Esophagus muscularis mucosa (tissue), 4 donors: ENCODE results near the gene RNF213.

Source experiments
- CTCF ChIP-seq, 3 experiments: fragments of 200-600 bp in 2 of 3; fragments of 450-650 bp in 1 of 3; sonication (generic) in 2 of 3; IDR thresholded peaks; one replicate each; pipeline ENCODE4 v1.5.1; 2017 to 2019; ENCODE audit warnings: antibody characterized with exemption in 3 of 3, mild to moderate bottlenecking in 2 of 3, moderate library complexity in 1 of 3
- EP300 ChIP-seq: sonication (generic); formaldehyde crosslinking; IDR thresholded peaks from one replicate; pipeline ENCODE4 v1.6.1; 2017; ENCODE audit warnings: antibody characterized with exemption
- POLR2A ChIP-seq: fragments of 450-650 bp; IDR thresholded peaks from one replicate; pipeline ENCODE4 v1.6.1; 2017; ENCODE audit warnings: antibody characterized with exemption, moderate library complexity, mild to moderate bottlenecking, low read depth
- POLR2AphosphoS5 ChIP-seq, 2 donors: sonication (generic); formaldehyde crosslinking; IDR thresholded peaks; one replicate each; pipeline ENCODE4 v1.6.1; 2017; ENCODE audit warnings: antibody characterized with exemption in 2 of 2

- TF ChIP-seq CTCF (IDR thresholded peaks at IDR 0.05) (no peak), POLR2AphosphoS5 (IDR thresholded peaks at IDR 0.05) (no peak), POLR2A (no peak), EP300 (no peak)
These were observed 48.3 kb downstream of the RNF213 start for GRCh38 chr17:80308692-80309517.
